CD4-positive, alpha-beta T cell (primary cell): ENCODE results near the gene GPD1L. TPM values are rescaled to one million over a fixed set of nuclear protein-coding genes. Genes with fewer than 3 reads are reported as not detected.

Experiments used
- ATAC-seq: fragments of 200-7000 bp; cut with Tn5 transposase; one replicate; pipeline ENCODE4 v1.10.0; 2022; ENCODE audit warnings: mild to moderate bottlenecking; ENCODE audit not compliant: poor library complexity
- CTCF ChIA-PET: fragments of 350-600 bp; sonication (Branson Sonifier 250); formaldehyde crosslinking; loops from one replicate; lab custom pipeline; 2021; ENCODE audit warnings: antibody characterized with exemption, inconsistent platforms; lab: Charles Lee
- POLR2A ChIA-PET: fragments of 350-600 bp; sonication (Branson Sonifier 250); formaldehyde crosslinking; loops from one replicate; lab custom pipeline; 2021; ENCODE audit warnings: antibody characterized with exemption, inconsistent platforms; lab: Charles Lee
- DNase-seq, 14 experiments: peaks; one replicate each; pipeline ENCODE4 v3.0.0-alpha.2; 2013 to 2020; ENCODE audit warnings: mixed read lengths in 2 of 14
- H3K27ac ChIP-seq, 2 donors: one replicate each; pipeline versions ENCODE4 v1.5.1 to v1.7.0; 2013; ENCODE audit warnings: low read length in 2 of 2, low read depth in 1 of 2, mild to moderate bottlenecking in 1 of 2
- H3K27me3 ChIP-seq, 2 experiments: 1 replicate in 1 of 2; 2 replicates in 1 of 2; pipeline versions ENCODE4 v1.6.1 to v1.7.0; 2013; ENCODE audit warnings: low read length in 2 of 2, control low read depth in 1 of 2, mild to moderate bottlenecking in 1 of 2, moderate library complexity in 1 of 2; ENCODE audit not compliant: insufficient read depth in 2 of 2, control insufficient read depth in 1 of 2
- H3K36me3 ChIP-seq: one replicate; pipeline ENCODE4 v1.6.1; 2013; ENCODE audit warnings: low read length, control low read depth; ENCODE audit not compliant: insufficient read depth
- H3K4me1 ChIP-seq: one replicate; pipeline ENCODE4 v1.6.1; 2013; ENCODE audit warnings: low read length, control low read depth; ENCODE audit not compliant: insufficient read depth
- H3K4me3 ChIP-seq: one replicate; pipeline ENCODE4 v1.5.1; 2013; ENCODE audit warnings: mild to moderate bottlenecking, low read length, moderate library complexity
- H3K9me3 ChIP-seq, 2 experiments: 1 replicate in 1 of 2; 2 replicates in 1 of 2; pipeline versions ENCODE4 v1.6.1 to v1.7.0; 2013; ENCODE audit warnings: low read length in 2 of 2, mild to moderate bottlenecking in 2 of 2, control low read depth in 1 of 2, moderate library complexity in 1 of 2; ENCODE audit not compliant: control insufficient read depth in 1 of 2, insufficient read depth in 1 of 2
- H3K27ac Mint-ChIP-seq: one replicate; pipeline ENCODE4 v1.8.0; 2020; ENCODE audit warnings: mixed read lengths
- H3K27me3 Mint-ChIP-seq: one replicate; pipeline ENCODE4 v1.8.0; 2021; ENCODE audit warnings: mixed read lengths
- H3K36me3 Mint-ChIP-seq: one replicate; pipeline ENCODE4 v1.8.0; 2021; ENCODE audit warnings: low read depth, mixed read lengths
- H3K4me1 Mint-ChIP-seq: one replicate; pipeline ENCODE4 v1.8.0; 2021; ENCODE audit warnings: low read depth, mixed read lengths
- H3K4me3 Mint-ChIP-seq: one replicate; pipeline ENCODE4 v1.8.0; 2020; ENCODE audit warnings: mild to moderate bottlenecking, mixed read lengths
- H3K9me3 Mint-ChIP-seq: one replicate; pipeline ENCODE4 v1.8.0; 2020; ENCODE audit warnings: mixed read lengths
- CTCF ChIP-seq: fragments of 200-600 bp; IDR thresholded peaks from one replicate; pipeline ENCODE4 v1.8.0; 2022; ENCODE audit warnings: antibody characterized with exemption, mild to moderate bottlenecking
- intact Hi-C, 2 experiments: fragments of 100-400 bp; cut with DNase I in 1 of 2; cut with micrococcal nuclease in 1 of 2; formaldehyde crosslinking; loops; one replicate each; pipeline versions ENCODE4 v1.15.1 to v1.9.0; 2023 to 2025; cut with DNase I, micrococcal nuclease
- total RNA-seq, 174 experiments: library from RNA in 2 of 174; stranded (reverse) in 2 of 174; gene quantifications; one replicate each; pipeline ENCODE4 v1.2.3 and lab custom pipeline; 2021 to 2026

The GPD1L gene
- total RNA-seq, 2 experiments from 2014 or later = 15.3 to 16.0 TPM

DNA sequence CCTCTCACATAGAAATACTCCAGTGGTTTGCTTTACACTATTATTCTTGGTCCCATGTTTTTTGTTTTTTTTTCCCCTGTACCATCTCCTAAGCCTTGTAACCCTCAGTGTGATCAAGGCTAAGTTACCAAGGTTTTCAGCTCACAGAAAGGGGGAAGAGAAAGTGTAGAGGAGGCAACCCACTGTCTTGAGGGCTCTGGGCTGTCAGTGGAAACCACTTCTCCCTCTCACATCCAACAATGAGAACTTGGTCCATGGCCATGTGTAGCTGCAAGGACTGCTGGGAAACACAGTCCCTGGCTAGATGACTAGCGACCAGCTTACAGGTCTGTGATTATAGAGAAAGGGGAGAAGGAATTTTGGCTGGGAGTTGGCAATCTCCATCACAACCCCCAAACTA is 30.3 kb downstream of the GPD1L start:
- Mint-ChIP-seq H3K36me3 (peaks cover 54% of the 10 kb centered on the region), H3K4me3 (no peak overlapping the region), H3K9me3 (no peaks in the 10 kb centered on the region), H3K4me1 (peaks cover 21% of the 10 kb centered on the region), H3K27ac (no peak overlapping the region), H3K27me3 (no peaks in the 10 kb centered on the region)
- H3K4me3 ChIP-seq = no peak overlapping the region
- POLR2A ChIA-PET = interaction anchor here (0.6 kb wide), 1 partner anchor 211 kb away, joined by 3 read pairs; no protein-coding TSS in a partner anchor
- no peaks in the 10 kb centered on the region for H3K9me3 ChIP-seq
- peaks cover 15% of the 10 kb centered on the region for H3K36me3 ChIP-seq
- no peaks in the 10 kb centered on the region for H3K27me3 ChIP-seq
- no peak for TF ChIP-seq CTCF
- intact Hi-C loops = no loop called here
- ATAC-seq (no peak), DNase-seq (no peak)
- peaks cover 18% of the 10 kb centered on the region for H3K4me1 ChIP-seq
- no peak overlapping the region for H3K27ac ChIP-seq
- CTCF ChIA-PET = no interaction called here

GRCh38 chr3:32137870-32138269 is 31.4 kb downstream of the GPD1L start:
- TF ChIP-seq CTCF = no peak
- CTCF ChIA-PET = no interaction called here

DNA sequence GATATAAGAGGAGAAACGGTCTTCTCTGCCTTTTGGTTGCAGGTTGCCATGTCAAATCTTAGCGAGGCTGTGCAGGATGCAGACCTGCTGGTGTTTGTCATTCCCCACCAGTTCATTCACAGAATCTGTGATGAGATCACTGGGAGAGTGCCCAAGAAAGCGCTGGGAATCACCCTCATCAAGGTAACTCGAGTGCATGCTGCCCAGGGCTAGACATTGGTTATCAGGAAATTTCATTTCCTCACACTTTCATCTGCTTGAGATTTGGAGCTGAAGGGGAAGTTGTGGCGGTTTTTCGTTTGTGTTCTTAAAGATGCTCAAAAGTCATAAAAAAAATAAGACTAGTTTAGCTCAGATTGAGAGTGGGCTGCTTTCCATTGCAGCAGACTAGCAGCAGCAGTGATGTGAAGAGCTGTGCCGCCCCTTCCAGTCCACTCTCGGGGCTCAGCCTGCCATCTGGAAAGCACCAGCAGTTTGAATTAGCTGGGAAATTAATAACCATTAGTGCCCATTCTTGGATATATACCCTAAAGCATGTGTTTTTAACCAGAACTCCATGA is 32.2 kb downstream of the GPD1L start:
- H3K27ac ChIP-seq = no peak overlapping the region
- peaks cover 49% of the 10 kb centered on the region for H3K36me3 Mint-ChIP-seq
- no peaks in the 10 kb centered on the region for H3K9me3 Mint-ChIP-seq
- intact Hi-C loops = no loop called here
- DNase-seq = peak in 3 of 14 experiments; percentile 10 to 31 (median 22)
- CTCF ChIA-PET = no interaction called here
- H3K27me3 ChIP-seq = no peaks in the 10 kb centered on the region
- no peak overlapping the region for H3K4me3 ChIP-seq
- no peaks in the 10 kb centered on the region for H3K9me3 ChIP-seq
- POLR2A ChIA-PET = interaction anchor here (0.8 to 1.1 kb wide), 3 partner anchors 24 to 119 kb away, joined by 3 read pairs; no protein-coding TSS in a partner anchor
- H3K4me3 Mint-ChIP-seq = no peak overlapping the region
- peak; percentile 43 for ATAC-seq
- H3K4me1 ChIP-seq = peaks cover 18% of the 10 kb centered on the region
- peaks cover 21% of the 10 kb centered on the region for H3K4me1 Mint-ChIP-seq
- no peak for TF ChIP-seq CTCF
- H3K36me3 ChIP-seq = peaks cover 11% of the 10 kb centered on the region
- no peak overlapping the region for H3K27ac Mint-ChIP-seq
- H3K27me3 Mint-ChIP-seq = no peaks in the 10 kb centered on the region

More at GRCh38 chr3:32137870-32138269, 31.4 kb downstream of the GPD1L start:
- peaks cover 18% of the 10 kb centered on the region for H3K4me1 ChIP-seq
- Mint-ChIP-seq H3K27me3 (no peaks in the 10 kb centered on the region), H3K27ac (no peak overlapping the region), H3K4me3 (no peak overlapping the region), H3K4me1 (peaks cover 21% of the 10 kb centered on the region), H3K36me3 (peaks cover 50% of the 10 kb centered on the region), H3K9me3 (no peaks in the 10 kb centered on the region)
- H3K36me3 ChIP-seq = peaks cover 13% of the 10 kb centered on the region
- intact Hi-C loops = no loop called here
- no peak for ATAC-seq
- no peaks in the 10 kb centered on the region for H3K9me3 ChIP-seq
- H3K27me3 ChIP-seq = no peaks in the 10 kb centered on the region
- no peak overlapping the region for H3K27ac ChIP-seq
- DNase-seq = no peak
- H3K4me3 ChIP-seq = no peak overlapping the region
- POLR2A ChIA-PET = no interaction called here
